ENCODE results near the gene ESRRG. TPM values are rescaled to one million over a fixed set of nuclear protein-coding genes. Genes with fewer than 3 reads are reported as not detected.

ESRRG gene
- total RNA-seq, 1 donor, result 0.18 TPM

DNA sequence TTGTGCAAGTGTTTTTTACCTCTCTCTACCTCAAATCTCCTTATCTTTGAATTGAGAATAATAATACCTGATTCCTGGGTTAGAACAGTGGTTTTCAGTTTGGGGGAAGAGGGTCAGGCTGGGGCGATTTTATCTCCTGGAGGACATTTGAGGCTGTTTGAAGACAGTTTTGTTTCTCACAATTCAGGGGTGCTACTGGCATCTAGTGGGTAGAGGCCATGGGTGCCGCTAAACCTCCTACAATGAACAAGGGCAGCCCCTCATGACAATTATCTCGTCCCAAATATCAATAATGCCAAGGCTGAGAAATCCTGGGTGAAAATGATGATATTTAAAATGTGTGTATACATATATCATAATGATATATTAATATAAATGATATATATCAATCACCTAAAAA, 160.8 kb downstream of the ESRRG start:
- no peak overlapping the region for H3K4me3 ChIP-seq (ENCODE audit: low read depth, low read length)
- no peak for DNase-seq (ENCODE audit: low read depth)
- no peak for TF ChIP-seq CTCF (IDR thresholded peaks at IDR 0.05; ENCODE audit: insufficient read depth, low read length)

- no peak for TF ChIP-seq CTCF (IDR thresholded peaks at IDR 0.05; ENCODE audit: insufficient read depth, low read length)
- H3K4me3 ChIP-seq (ENCODE audit: low read depth, low read length), result no peak overlapping the region
- DNase-seq (ENCODE audit: low read depth), result no peak
These were observed 162.7 kb downstream of the ESRRG start for GRCh38 chr1:216560527-216560926.

DNA sequence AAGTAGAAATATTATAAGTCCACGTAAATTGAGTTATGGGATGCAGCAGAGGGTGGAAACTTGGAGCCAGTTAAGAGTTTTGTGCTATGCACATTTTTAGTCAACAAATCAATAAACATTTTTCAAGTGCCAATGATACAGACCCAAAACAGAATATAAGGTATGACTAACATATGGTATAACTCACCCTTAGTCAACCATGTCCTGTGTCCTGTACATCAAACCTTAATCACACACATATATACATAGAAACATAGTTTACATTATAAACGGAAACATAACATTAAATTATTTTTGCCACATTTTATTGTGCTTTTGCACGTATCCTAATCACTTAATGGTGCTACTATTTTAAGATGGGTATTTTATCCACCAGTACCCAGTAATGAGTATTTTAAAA, 163.9 kb downstream of the ESRRG start:
- DNase-seq (ENCODE audit: low read depth), result no peak
- no peak overlapping the region for H3K4me3 ChIP-seq (ENCODE audit: low read depth, low read length)
- TF ChIP-seq CTCF (IDR thresholded peaks at IDR 0.05; ENCODE audit: insufficient read depth, low read length), result no peak

DNA sequence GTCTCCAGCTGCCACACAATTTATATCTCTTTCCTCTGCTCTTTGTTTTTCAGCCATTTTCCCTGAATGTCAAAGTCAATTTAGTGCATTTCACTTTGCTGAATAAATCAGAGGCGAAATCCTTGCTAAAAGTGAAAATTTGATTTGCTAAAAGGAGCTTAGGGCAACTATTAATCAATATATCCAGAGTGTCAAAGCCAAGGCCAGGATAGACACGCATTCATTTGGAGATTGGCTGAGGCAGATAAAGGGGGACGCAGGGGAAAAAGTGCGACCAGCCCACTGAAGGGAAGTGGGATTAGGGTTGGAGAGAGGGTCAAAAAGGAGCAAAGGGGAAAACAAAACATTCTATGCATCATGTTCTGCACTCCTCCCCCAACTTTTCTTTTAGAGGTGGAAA, 167.6 kb downstream of the ESRRG start:
- no peak overlapping the region for H3K4me3 ChIP-seq (ENCODE audit: low read depth, low read length)
- TF ChIP-seq CTCF (IDR thresholded peaks at IDR 0.05; ENCODE audit: insufficient read depth, low read length), result no peak
- DNase-seq (ENCODE audit: low read depth), result no peak

GRCh38 chr1:216554934-216555333, 168.3 kb downstream of the ESRRG start:
- DNase-seq (ENCODE audit: low read depth), result no peak
- no peak for TF ChIP-seq CTCF (IDR thresholded peaks at IDR 0.05; ENCODE audit: insufficient read depth, low read length)
- H3K4me3 ChIP-seq (ENCODE audit: low read depth, low read length), result no peak overlapping the region

DNA sequence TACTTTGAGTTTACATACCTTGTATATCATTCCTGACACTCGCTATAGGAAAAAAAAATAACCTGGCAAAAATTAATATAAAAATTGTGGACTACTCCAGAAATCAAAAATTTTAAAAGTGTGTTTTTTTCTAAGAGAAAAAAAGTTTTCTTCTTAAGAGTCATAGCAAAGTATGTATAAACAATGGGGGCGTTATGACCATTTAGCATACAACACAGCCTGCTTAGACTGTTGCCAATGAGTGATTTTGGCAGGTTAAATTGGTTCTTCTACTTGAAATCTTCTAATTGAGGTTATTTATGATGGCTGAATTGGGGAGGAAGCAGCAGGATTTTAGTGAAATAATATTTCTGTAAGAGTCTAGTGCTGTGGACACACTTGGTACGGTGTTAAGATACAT, 169.5 kb downstream of the ESRRG start:
- DNase-seq (ENCODE audit: low read depth), result no peak
- TF ChIP-seq CTCF (IDR thresholded peaks at IDR 0.05; ENCODE audit: insufficient read depth, low read length), result no peak
- H3K4me3 ChIP-seq (ENCODE audit: low read depth, low read length), result no peak overlapping the region

DNA sequence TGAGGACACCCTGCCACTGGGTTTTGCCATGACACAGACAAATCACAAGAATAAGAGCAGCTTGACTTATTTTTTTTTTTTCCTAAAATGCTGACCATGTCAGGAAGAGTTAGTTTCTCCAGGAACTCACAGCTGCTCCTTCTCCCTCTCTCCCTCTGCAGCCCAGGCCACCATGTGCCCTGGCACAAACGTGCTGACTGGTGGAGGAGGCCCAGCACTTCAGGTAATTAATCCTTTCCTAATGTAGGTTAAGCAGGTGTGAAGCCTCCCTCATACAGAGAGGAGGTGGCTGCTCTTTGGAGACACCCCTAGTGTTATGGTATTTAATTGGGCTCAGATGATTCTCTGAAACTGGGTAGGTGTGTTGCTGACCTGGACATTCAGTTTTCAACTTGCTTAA, 170.2 kb downstream of the ESRRG start:
- no peak overlapping the region for H3K4me3 ChIP-seq (ENCODE audit: low read depth, low read length)
- TF ChIP-seq CTCF (IDR thresholded peaks at IDR 0.05; ENCODE audit: insufficient read depth, low read length), result no peak

More for the DNA sequence above, 170.2 kb downstream of the ESRRG start:
- no peak for DNase-seq (ENCODE audit: low read depth)

All from fibroblast of the aortic adventitia (primary cell).